Measurements from ENCODE around the gene ZNF57.
"Not testable (repeated sequence)": the region's sequence is repeated elsewhere in the genome, so short reads cannot be mapped to it uniquely, and the experiment has no call there.

Gene ZNF57

DNA sequence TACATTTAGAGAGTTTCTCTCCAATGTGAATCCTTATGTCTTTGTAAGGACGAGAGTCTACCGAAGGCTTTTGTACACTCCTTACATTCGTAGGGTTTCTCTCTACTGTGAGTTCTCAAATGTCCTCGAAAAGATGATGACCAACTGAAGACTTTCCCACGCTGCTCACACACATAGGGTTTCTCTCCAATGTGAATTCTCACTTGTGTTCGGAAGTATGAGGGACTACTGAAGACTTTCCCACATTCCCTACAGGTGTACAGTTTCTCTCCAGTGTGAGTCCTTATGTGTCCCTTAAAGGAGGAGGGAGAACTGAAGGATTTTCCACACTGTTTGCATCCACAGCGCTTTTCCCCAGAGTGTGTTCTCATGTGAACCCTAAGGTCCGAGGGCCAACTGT, 4.0 kb upstream of the ZNF57 start:
- no peak for DNase-seq (ENCODE audit: low read depth)

DNA sequence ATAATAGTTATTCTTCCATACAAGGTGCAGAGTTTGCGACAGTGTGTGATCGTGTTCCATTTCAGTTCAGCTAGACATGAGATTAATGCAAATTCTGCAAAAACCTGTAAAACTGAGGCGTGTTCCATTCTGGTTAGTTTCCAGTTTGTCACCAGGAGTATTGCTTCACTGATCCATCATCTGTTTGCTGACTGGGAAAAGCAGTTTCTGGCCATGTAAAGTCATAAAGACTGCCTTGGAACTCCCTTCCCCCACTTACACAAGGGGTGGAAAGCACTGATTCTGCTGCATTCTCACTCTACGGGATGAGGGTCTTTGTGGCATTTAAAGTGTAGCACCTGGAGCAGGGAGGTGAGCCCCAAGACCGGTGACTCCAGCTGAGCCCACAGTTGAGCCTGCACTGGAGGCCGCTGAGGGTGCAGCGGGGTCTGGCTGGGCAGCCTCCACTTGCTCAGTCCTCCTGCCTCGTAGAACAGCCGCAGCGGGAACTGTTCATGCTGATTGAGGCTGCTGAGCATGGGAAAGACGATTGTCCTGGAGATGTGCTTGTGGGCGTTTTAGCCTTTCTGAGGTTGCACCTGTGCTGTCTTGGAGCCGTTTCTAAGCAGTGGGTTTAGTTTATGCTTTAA, 2.0 kb downstream of the ZNF57 start:
- DNase-seq (ENCODE audit: low read depth), result no peak

DNA sequence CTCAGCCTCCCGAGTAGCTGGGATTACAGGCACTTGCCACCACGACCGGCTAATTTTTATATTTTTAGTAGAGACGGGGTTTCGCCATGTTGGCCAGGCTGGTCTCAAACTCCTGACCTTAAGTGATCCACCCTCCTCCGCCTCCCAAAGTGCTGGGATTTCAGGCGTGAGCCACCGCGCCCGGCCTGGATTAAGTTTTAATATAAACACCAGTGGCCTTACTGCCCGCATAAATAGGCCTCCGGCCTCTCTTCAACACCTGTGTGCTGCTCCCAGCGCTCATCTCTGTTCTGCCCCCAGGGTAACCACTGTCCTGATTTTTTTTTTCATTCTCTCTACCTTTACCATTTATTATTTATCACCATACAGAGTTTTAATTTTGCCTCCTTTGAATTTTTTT, 2.6 kb downstream of the ZNF57 start:
- not testable (repeated sequence) for DNase-seq (ENCODE audit: low read depth)

DNA sequence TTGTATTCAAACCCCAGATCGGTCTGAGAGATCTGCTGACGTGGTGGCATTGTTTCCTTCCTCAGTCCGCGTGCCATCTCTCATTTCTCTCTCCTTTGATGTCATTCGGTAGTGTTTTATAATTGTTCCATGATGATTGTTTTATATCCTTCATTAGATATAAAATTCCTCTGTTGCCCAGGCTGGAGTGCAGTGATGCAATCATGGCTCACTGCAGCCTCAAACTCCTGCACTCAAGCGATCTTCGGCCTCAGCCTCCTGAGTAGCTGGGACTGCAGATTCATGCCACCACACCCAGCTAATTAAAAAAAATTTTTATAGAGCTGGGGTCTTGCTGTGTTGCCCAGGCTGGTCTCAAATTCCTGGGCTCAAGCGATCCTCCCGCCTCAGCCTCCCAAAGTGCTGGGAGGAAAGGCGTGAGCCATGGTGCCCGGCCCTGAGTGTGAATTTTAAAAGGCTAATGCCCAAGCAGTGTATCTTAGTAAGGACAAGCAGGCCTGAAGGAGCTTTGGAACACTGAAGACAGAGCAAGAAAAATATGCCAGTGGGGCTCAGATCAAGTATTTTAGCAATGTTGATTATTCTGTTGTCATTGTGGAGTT, 5.3 kb downstream of the ZNF57 start:
- no peak for DNase-seq (ENCODE audit: low read depth)

DNA sequence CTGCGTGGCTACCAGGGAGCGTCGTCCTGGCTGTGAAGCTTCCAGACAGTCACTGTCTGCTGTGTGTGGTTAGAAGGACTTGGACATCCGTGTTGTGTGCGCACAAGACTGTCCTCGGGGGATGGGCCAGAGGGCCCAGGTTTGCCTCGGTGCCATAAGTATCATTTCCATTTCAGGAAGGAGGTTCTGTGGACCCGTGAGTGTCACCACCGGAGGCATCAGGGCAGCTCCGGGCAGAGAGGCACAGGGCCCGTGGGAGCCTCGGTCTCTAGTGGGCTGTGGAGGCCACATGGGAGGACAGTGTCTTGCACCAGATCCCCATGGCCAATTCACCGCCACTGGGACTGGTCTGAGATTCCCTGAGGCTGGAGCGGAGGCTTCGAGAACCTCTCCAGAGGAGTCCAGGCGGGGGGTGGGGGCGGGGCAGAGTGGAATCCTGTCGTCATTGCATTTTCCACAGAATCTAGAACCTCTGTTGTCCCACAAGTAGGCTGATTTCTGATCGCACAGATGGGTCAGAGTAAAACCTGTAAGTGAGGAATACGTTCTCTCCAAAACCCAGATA, 6.0 kb downstream of the ZNF57 start:
- no peak for DNase-seq (ENCODE audit: low read depth)

DNA sequence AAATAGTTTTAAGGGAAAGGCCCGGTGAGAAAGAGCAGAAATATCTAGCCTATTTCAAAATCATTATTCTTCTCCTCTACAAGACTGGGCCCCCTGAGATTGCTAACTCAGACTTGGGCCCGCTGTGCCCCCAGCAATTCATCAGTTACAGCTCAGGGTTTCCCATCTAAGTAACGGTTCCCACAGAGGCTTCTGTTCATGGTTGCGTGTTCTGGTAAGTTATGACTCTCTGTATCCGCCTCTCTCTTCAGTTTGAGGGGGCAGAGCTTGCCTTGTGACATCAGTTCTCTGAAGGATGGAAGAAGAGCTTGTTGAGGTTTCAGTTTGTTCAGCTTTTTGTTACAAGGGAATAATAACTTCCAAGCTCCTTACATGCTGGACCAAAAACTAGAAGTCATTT, 11.6 kb downstream of the ZNF57 start:
- DNase-seq (ENCODE audit: low read depth), result no peak

DNA sequence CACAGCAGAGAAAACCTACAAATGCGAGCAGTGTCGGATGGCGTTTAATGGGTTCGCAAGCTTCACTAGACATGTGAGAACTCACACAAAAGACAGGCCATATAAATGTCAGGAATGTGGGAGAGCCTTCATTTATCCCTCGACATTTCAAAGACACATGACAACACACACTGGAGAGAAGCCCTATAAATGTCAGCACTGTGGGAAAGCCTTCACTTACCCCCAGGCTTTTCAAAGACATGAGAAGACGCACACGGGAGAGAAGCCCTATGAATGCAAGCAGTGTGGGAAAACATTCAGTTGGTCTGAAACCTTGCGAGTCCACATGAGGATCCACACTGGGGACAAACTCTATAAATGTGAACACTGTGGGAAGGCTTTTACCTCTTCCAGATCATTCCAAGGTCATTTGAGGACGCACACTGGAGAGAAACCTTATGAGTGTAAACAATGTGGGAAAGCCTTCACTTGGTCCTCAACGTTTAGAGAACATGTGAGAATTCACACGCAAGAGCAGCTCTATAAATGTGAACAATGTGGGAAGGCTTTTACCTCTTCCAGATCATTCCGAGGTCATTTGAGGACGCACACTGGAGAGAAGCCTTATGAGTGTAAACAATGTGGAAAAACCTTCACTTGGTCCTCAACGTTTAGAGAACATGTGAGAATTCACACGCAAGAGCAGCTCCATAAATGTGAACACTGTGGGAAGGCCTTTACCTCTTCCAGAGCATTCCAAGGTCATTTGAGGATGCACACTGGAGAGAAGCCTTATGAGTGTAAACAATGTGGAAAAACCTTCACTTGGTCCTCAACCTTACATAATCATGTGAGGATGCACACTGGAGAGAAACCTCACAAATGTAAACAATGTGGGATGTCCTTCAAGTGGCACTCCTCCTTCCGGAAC, 16.8 kb downstream of the ZNF57 start:
- no peak for DNase-seq (ENCODE audit: low read depth)

DNA sequence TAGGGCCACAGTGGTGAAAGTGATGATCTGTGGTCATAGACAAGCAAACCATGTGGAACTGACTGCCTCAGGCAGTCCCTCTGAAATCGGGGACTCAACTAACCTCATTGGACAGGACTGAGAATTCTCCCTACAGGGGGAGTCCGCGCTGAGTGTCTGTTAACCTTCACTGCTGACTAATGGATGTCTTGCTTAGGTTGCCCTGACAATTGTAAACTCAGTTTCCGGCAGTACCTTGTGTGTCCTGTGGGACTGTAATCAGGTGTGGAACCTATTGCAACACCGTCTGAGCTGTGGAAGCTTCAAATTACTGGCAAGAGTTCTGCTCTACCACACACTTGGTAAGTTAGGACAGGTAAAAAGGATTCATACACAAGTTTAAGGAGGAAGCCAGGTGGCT, 22.3 kb downstream of the ZNF57 start:
- no peak for DNase-seq (ENCODE audit: low read depth)

DNA sequence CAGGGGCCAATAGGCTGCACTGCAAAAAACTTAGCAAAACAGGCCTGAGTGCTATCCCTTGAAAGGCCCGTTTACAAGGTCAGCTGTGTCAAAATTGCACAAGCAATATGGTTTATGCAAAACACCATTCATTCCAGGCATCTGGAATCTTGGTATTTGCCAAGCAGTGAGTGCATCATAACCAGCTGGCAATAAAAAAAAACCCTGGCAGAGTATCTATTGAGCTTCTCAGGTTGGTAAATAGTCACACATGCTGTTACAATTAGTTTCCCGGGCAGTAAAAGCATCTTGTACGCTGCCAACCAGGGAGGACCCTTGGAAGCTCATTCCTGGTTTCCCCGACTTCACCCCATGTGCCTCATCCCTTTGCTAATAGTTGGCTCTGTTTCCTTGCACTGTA, 22.8 kb downstream of the ZNF57 start:
- DNase-seq (ENCODE audit: low read depth), result peak; percentile 78

DNA sequence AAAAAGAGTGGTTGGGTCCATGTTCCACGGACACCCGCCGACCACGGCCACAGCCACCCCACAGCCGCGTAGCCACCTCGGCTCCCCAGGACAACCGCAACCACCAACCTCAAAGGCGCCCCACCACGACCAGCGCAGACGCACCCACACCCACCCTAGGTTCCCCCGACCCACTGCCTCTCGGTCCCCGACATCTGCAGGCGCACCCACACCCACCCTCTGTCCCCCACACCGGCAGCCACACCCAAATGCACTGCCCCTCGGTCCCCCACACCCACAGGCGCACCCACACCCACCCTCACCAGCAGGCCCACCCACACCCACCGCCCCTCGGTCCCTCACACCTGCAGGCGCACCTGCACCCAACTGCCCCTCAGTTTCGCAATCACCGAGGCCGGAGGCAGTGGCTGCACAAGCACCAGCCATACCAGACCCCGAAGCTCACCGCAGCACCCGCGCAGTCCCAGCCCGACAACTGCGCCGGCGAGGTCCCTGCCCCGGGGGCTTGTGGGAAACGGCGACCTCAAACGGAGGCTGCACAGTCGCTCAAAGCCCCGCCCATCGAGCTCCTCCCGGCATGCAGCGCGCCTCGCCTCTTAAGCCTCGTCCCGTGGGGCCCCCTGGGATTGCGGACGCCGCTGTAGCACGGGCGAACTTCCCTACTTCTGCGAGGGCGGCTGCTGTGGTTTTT, 25.8 kb downstream of the ZNF57 start:
- DNase-seq (ENCODE audit: low read depth), result no peak

DNA sequence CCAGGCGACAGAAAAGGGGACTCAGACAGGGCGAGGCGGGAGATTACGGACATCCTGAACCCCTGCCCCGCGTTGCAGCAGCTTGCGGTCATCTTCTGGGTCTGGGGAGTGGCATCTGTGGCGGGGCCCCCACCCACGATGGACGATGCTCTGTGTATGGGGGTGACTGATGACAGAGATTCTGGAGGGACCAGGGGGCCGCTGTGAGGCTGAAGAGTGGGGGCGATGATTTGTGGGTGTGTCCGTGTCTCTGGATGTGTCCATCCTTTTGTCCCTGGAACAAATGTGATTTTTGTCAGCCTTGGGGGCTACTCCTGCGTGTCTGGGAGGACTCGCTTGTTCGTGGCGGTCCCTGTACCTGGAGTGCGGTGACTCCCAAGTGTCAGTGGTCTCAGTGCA, 26.3 kb downstream of the ZNF57 start:
- no peak for DNase-seq (ENCODE audit: low read depth)

DNA sequence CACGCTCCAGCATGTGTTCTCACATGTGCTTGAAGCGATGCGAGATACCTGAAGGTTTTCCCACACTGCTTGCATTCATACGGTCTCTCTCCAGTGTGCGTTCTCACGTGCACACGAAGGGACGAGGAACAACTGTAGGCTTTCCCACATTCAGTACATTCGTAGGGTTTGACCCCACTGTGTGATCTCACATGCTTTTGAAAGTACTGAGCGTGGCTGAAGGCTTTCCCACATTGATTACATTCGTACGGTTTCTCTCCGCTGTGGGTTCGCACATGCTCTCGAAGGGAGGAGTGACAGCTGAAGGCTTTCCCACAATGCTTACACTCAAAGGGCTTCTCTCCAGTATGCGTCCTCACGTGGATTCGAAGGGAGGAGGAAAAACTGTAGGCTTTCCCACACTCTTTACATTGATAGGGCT, 32.8 kb downstream of the ZNF57 start:
- no peak for DNase-seq (ENCODE audit: low read depth)

DNA sequence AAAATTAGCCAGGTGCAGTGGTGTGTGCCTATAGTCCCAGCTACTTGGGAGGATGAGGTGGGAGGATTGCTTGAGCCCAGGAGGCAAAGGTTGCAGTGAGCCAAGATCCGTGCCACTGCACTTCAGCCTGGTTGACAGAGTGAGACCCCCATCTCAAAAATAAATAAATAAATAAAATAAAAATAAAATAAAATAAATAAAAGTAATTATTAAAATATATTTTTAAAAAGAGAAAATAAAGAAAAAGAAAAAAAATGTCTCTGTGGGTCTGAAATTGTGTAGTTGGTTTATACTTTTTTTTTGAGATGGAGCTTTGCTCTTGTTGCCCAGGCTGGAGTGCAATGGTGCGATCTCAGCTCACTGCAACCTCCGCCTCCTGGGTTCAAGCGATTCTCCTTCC, 35.1 kb downstream of the ZNF57 start:
- DNase-seq (ENCODE audit: low read depth), result not testable (repeated sequence)

DNA sequence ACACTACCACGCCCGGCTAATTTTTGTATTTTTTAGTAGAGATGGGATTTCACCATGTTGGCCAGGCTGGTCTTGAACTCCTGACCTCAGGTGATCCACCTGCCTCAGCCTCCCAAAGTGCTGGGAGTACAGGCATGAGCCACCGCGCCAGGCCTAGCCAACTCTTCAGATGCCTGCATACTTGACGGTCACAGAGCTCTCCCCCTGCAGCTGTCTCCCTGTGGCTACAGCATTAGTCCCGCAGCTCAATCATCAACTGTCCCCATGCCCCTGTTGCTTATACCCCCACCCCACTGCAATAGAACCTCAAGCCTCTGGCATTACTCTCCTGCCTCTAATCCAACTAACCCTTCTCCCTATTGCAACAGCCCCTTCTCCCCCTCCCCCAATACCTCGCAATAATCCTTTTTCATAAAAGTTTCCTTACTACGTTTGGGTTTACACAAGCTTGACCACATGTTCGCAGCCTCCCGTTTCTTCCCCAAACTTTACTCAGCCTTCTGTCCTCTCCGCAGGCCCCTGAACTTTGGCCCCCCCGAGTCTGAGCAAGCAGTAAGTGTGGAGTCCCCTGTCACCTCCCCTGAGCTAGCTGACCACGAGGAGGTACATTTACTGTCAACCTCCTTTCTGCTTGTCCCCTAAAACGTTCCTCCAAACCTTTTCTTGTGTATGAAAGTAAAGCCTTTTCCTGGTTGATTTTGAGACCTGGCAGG, 42.4 kb downstream of the ZNF57 start:
- DNase-seq (ENCODE audit: low read depth), result no peak

DNA sequence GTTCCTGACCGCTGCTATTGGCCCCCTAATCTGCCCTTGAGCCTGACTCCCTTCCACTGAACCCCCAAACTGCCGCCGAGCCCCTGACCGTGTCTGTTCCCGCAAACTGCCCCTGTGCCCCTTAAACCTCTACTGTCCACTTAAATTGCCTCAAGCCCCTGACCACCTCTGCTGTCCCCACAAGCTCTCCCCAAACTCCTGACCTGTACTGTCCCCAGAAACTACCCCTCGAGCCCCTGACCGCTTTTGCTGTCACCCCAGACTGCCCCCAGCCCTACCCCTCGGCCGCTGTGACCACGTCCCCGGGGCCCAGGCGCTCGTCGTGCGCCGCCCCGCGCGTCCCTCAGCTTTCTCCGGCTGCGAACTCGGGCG, 43.7 kb downstream of the ZNF57 start:
- no peak for DNase-seq (ENCODE audit: low read depth)

DNA sequence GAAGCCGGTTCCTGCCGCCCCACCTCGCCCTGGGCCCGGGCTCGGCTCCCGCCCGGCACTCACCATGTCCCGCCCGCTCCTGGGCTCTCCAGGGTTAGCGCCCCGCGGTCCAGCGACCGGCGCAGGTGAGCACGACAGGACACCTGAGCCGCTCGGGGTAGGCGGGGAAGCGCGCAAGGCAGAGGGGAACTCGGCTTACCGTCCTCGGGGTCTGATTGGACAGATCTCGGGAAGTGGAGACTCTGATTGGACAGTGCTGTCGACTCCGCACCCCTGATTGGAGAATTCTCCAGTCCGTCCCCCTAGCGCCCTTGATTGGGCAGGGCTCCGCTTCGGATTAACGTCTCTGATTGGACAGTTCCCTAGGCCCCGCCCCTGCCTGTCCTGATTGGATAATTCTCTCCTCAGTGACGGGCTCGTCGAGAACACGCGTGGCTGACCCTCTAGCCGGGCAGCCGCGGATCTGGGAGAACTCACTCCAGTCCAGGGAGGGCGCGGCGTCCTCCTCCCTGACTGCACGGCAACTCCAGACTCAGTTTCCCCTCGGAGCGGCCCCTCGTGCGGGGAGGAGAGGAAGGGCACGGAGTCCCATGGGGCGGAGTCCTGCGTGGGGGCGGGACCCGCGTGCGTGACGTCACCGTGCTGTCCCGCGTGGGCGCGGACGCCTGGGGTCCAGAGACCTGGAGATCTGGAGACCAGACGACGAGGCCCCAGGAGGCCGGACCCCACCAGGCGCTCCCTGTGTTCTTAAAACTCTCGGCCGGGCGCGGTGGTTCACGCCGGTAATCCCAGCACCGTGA, 44.2 kb downstream of the ZNF57 start, which contains the start of gene ZNF77:
Gene ZNF77 (minus strand): TSS at position 197 of the 800 bp plus-strand sequence. CDS start 131 bp downstream, at position 66.
- DNase-seq (ENCODE audit: low read depth), result peak; percentile 99

DNA sequence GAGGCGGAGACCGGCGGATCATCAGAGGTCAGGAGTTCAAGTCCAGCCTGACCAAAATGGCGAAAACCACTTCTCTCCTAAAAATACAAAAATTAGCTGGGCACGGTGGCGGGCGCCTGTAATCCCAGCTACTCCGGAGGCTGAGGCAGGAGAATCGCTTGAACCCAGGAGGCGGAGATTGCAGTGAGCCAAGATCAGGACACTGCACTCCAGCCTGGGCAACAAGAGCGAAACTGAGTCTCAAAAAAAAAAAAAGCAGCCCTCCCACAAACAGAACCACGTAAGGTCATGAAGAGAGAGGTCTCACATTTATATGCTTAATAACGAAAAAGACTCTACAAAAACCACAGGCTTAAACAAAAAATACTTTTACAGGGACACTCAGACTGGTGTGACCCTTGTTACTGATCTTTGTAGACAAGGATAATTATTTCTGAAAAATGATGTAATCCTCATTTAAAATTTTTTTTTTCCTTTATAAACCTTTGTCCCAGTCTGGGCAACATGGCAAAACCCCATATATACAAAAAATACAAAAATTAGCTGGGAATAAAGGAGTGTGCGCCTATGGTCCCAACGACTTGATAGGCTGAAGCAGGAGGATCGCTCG, 45.0 kb downstream of the ZNF57 start:
- no peak for DNase-seq (ENCODE audit: low read depth)

DNA sequence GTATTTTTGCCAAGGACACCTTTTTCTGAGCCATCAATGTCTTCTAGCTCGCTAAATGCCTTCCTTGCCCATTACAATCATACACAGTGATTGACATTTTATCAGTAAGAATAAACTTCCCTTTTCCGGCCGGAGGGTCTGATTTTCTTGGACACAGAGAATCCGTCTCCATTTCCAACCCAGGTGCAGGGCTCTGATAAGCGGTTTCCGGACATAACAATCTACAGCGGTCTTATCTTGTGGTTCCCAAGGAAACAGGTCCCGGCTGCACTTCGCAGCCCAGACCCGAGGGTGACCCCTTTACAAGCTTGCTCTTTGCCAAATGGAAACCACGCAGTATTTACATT, 49.2 kb downstream of the ZNF57 start:
- DNase-seq (ENCODE audit: low read depth), result no peak

DNA sequence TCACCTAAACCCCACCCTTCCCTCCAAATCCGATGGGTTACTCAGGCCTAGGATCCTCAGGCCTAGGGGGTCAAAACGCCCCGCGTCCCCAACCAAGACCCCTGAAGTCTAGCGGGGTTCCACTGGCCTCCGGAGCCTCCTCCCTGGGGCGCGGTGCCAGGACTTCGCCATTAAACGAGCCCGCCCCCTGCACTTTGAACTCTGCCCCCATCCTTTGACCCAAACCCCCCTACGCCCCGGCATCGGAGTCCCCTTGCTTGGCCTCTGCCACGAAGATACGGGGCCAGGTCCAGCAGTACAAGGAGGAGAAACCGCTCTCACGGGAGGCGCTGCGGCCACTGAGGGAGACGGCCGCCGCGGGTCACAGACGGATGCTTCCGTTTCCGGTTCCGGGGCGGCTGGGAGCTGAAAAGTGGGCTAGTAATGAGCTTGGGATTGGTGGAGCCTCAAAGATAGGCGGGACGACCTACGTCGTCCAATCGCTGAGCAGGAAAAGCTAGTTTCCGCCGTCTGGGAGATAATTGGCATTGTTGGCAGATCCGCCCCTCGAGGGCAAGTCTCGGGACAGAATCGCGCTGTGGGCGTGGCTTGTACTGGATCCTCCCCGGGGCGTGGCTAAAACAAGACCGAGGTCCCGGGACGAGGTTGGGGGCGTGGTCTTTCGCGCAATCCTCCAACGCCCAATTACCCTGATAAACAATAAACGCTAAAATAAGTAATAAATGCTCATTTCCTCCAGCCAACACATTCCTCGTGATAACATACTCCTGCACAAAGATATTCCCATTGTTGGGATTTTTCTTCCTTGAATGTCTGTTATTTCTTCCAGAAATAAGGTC, 49.8 kb downstream of the ZNF57 start:
- DNase-seq (ENCODE audit: low read depth), result peak; percentile 100

All from HS-5 (cell line).